HEK293 (cell line): ENCODE measurements around the gene CADM4.

Experiments used
- ATF2 ChIP-seq: fragments of 450-650 bp; formaldehyde crosslinking; IDR thresholded peaks from 2 replicates; pipeline ENCODE4 v1.5.1; 2016; ENCODE audit warnings: missing biosample characterization, missing genetic modification characterization, low read depth
- CTCF ChIP-seq: fragments of 450-650 bp; formaldehyde crosslinking; IDR thresholded peaks from 2 replicates; pipeline ENCODE4 v1.5.1; 2016; ENCODE audit warnings: missing biosample characterization, missing genetic modification characterization
- ELK4 ChIP-seq: IDR thresholded peaks from 2 replicates; pipeline ENCODE4 v1.6.1; 2011; ENCODE audit warnings: mild to moderate bottlenecking, low read depth, low read length, borderline replicate concordance
- FEZF1 ChIP-seq: fragments of 450-650 bp; formaldehyde crosslinking; IDR thresholded peaks from 2 replicates; pipeline ENCODE4 v1.5.1; 2016; ENCODE audit warnings: missing biosample characterization, missing genetic modification characterization
- KLF17 ChIP-seq: fragments of 450-650 bp; formaldehyde crosslinking; IDR thresholded peaks from 2 replicates; pipeline ENCODE4 v1.5.1; 2016; ENCODE audit warnings: missing biosample characterization, missing genetic modification characterization
- PATZ1 ChIP-seq: fragments of 450-650 bp; formaldehyde crosslinking; IDR thresholded peaks from 2 replicates; pipeline ENCODE4 v1.5.1; 2016; ENCODE audit warnings: missing biosample characterization, missing genetic modification characterization
- REPIN1 ChIP-seq: fragments of 450-650 bp; formaldehyde crosslinking; IDR thresholded peaks from 2 replicates; pipeline ENCODE4 v1.5.1; 2017; ENCODE audit warnings: missing biosample characterization, missing genetic modification characterization, low read depth
- SP2 ChIP-seq: fragments of 450-650 bp; formaldehyde crosslinking; IDR thresholded peaks from 2 replicates; pipeline ENCODE4 v1.5.1; 2016; ENCODE audit warnings: missing biosample characterization, missing genetic modification characterization
- YY1 ChIP-seq: fragments of 450-650 bp; formaldehyde crosslinking; IDR thresholded peaks from 2 replicates; pipeline ENCODE4 v1.5.1; 2018; ENCODE audit warnings: missing biosample characterization, missing genetic modification characterization
- ZNF148 ChIP-seq: fragments of 450-650 bp; formaldehyde crosslinking; IDR thresholded peaks from 2 replicates; pipeline ENCODE4 v1.5.0; 2017; ENCODE audit warnings: missing biosample characterization, missing genetic modification characterization, borderline replicate concordance
- ZNF19 ChIP-seq: fragments of 450-650 bp; formaldehyde crosslinking; IDR thresholded peaks from 2 replicates; pipeline ENCODE4; 2016; ENCODE audit warnings: missing biosample characterization, missing genetic modification characterization, low read depth
- ZNF214 ChIP-seq: fragments of 450-650 bp; formaldehyde crosslinking; IDR thresholded peaks from 2 replicates; pipeline ENCODE4 v1.5.1; 2017; ENCODE audit warnings: missing biosample characterization, mild to moderate bottlenecking, missing genetic modification characterization, borderline replicate concordance
- ZNF274 ChIP-seq, 2 experiments: fragments of 200-500 bp in 1 of 2; fragments of 450-650 bp in 1 of 2; sonication (Bioruptor generic) in 1 of 2; formaldehyde crosslinking in 1 of 2; IDR thresholded peaks; 2 replicates each; pipeline versions ENCODE4 v1.5.1 to v1.6.1; 2014 to 2016; ENCODE audit warnings: borderline replicate concordance in 1 of 2, inconsistent platforms in 1 of 2, low read length in 1 of 2, missing biosample characterization in 1 of 2, missing genetic modification characterization in 1 of 2
- ZNF292 ChIP-seq: fragments of 450-650 bp; formaldehyde crosslinking; IDR thresholded peaks from 2 replicates; pipeline ENCODE4 v1.5.1; 2016; ENCODE audit warnings: low read depth, missing biosample characterization, missing genetic modification characterization, borderline replicate concordance
- ZNF324 ChIP-seq: fragments of 450-650 bp; formaldehyde crosslinking; IDR thresholded peaks from 2 replicates; pipeline ENCODE4 v1.5.1; 2016; ENCODE audit warnings: missing biosample characterization, missing genetic modification characterization
- ZNF366 ChIP-seq: fragments of 450-650 bp; formaldehyde crosslinking; conservative IDR thresholded peaks from 2 replicates; pipeline ENCODE4 v1.5.1; 2016; ENCODE audit warnings: missing biosample characterization, missing genetic modification characterization
- ZNF391 ChIP-seq: fragments of 450-650 bp; formaldehyde crosslinking; IDR thresholded peaks from 2 replicates; pipeline ENCODE4 v1.5.1; 2016; ENCODE audit warnings: low read depth, missing biosample characterization, missing genetic modification characterization, borderline replicate concordance
- ZNF404 ChIP-seq: fragments of 450-650 bp; formaldehyde crosslinking; IDR thresholded peaks from 2 replicates; pipeline ENCODE4 v1.5.1; 2017; ENCODE audit warnings: missing biosample characterization, missing genetic modification characterization
- ZNF529 ChIP-seq: fragments of 450-650 bp; formaldehyde crosslinking; IDR thresholded peaks from 2 replicates; pipeline ENCODE4 v1.5.1; 2017; ENCODE audit warnings: missing genetic modification characterization, missing biosample characterization; ENCODE audit not compliant: insufficient replicate concordance
- ZNF558 ChIP-seq: fragments of 450-650 bp; formaldehyde crosslinking; IDR thresholded peaks from 2 replicates; pipeline ENCODE4 v1.5.1; 2016; ENCODE audit warnings: missing biosample characterization, missing genetic modification characterization
- ZNF571 ChIP-seq: fragments of 450-650 bp; formaldehyde crosslinking; IDR thresholded peaks from 2 replicates; pipeline ENCODE4 v1.5.0; 2017; ENCODE audit warnings: missing biosample characterization, missing genetic modification characterization
- ZNF585B ChIP-seq: fragments of 450-650 bp; formaldehyde crosslinking; IDR thresholded peaks from 2 replicates; pipeline ENCODE4 v1.5.1; 2016; ENCODE audit warnings: missing biosample characterization, missing genetic modification characterization
- ZNF629 ChIP-seq: fragments of 450-650 bp; formaldehyde crosslinking; IDR thresholded peaks from 2 replicates; pipeline ENCODE4 v1.5.1; 2017; ENCODE audit warnings: missing biosample characterization, missing genetic modification characterization
- ZNF654 ChIP-seq: fragments of 450-650 bp; formaldehyde crosslinking; IDR thresholded peaks from 2 replicates; pipeline ENCODE4 v1.5.1; 2016; ENCODE audit warnings: low read depth, missing biosample characterization, missing genetic modification characterization
- ZNF677 ChIP-seq: fragments of 450-650 bp; IDR thresholded peaks from 2 replicates; pipeline ENCODE4 v1.5.0; 2018; ENCODE audit warnings: missing biosample characterization, mild to moderate bottlenecking, missing genetic modification characterization, moderate library complexity
- ZNF777 ChIP-seq: fragments of 450-650 bp; formaldehyde crosslinking; IDR thresholded peaks from 2 replicates; pipeline ENCODE4 v1.5.1; 2017; ENCODE audit warnings: missing biosample characterization, missing genetic modification characterization, borderline replicate concordance
- ZNF791 ChIP-seq: fragments of 450-650 bp; formaldehyde crosslinking; IDR thresholded peaks from 2 replicates; pipeline ENCODE4 v1.5.1; 2016; ENCODE audit warnings: missing biosample characterization, missing genetic modification characterization
- ZSCAN30 ChIP-seq: fragments of 450-650 bp; IDR thresholded peaks from 2 replicates; pipeline ENCODE4 v1.5.1; 2018; ENCODE audit warnings: missing biosample characterization, mild to moderate bottlenecking, missing genetic modification characterization, moderate library complexity

The CADM4 gene

GRCh38 chr19:43619262-43620060 lies 20.2 kb downstream of the CADM4 start, which contains the start of gene ZNF428 (continued):
- TF ChIP-seq ZNF324 (tag by site-specific recombination) (peak; percentile 84), ZNF529 (tag by site-specific recombination) (no peak), SP2 (tag by site-specific recombination) (peak; percentile 48; the same call in 1 of the 2 replicates), ZSCAN30 (peak; percentile 95), FEZF1 (tag by site-specific recombination) (no peak), ZNF791 (tag by site-specific recombination) (0 out of 2 replicates have a peak, but pooled peaks have one; percentile 50), ELK4 (no peak), ZNF366 (tag by site-specific recombination) (0 out of 2 replicates have a peak, but pooled peaks have one; percentile 62), ZNF654 (no peak), ZNF571 (tag by site-specific recombination) (no peak), ATF2 (0 out of 2 replicates have a peak, but pooled peaks have one; percentile 1), ZNF404 (tag by site-specific recombination) (no peak), ZNF148 (tag by site-specific recombination) (no peak; the same call in 1 of the 2 replicates), ZNF777 (tag by site-specific recombination) (peak; percentile 94), ZNF214 (tag by site-specific recombination) (no peak), CTCF (tag by site-specific recombination) (peak; percentile 90), ZNF558 (tag by site-specific recombination) (peak; percentile 48; the same call in 1 of the 2 replicates), REPIN1 (tag by site-specific recombination) (peak; percentile 29; the same call in 1 of the 2 replicates), ZNF19 (no peak), ZNF292 (tag by site-specific recombination) (no peak), ZNF391 (tag by site-specific recombination) (peak; percentile 73), YY1 (tag by site-specific recombination) (peak; percentile 55; the same call in 1 of the 2 replicates), KLF17 (tag by site-specific recombination) (peak; percentile 27; the same call in 1 of the 2 replicates), ZNF274 (IDR thresholded peaks at IDR 0.05; ENCODE audit: low read length) (no peak), ZNF274 (tag by site-specific recombination; IDR thresholded peaks at IDR 0.05; ENCODE audit: borderline replicate concordance) (no peak), PATZ1 (tag by site-specific recombination) (peak; percentile 96), ZNF629 (tag by site-specific recombination) (peak; percentile 66), ZNF585B (tag by site-specific recombination) (no peak), ZNF677 (tag by site-specific recombination) (0 out of 2 replicates have a peak, but pooled peaks have one; percentile 30)
